GM23338 (cell line): ENCODE results near the gene BCAM. TPM values are rescaled to one million over a fixed set of nuclear protein-coding genes. Genes with fewer than 3 reads are reported as not detected.

Experiments used
- ATAC-seq: fragments of 200-7000 bp; cut with Tn5 transposase; 3 replicates; pipeline ENCODE4 v1.9.1; 2020
- DNase-seq: peaks from one replicate; pipeline ENCODE4 v3.0.0-alpha.2; 2015; ENCODE audit warnings: low spot score
- H2AFZ ChIP-seq: fragments of 200-600 bp; sonication (generic); 2 replicates; pipeline ENCODE4 v1.8.0; 2016; ENCODE audit warnings: antibody characterized with exemption, mild to moderate bottlenecking, moderate library complexity
- H3F3A ChIP-seq: fragments of 200-600 bp; sonication (generic); replicated peaks from 2 replicates; pipeline ENCODE4 v1.8.0; 2017; ENCODE audit warnings: antibody characterized with exemption, mixed run types, low read depth
- H3K27ac ChIP-seq: fragments of 200-600 bp; sonication (generic); 2 replicates; pipeline ENCODE4 v1.6.1; 2016; ENCODE audit warnings: low read depth
- H3K27me3 ChIP-seq: fragments of 200-600 bp; sonication (generic); 2 replicates; pipeline ENCODE4 v1.8.0; 2016; ENCODE audit warnings: mild to moderate bottlenecking, mixed run types, moderate library complexity; ENCODE audit not compliant: insufficient read depth
- H3K36me3 ChIP-seq: fragments of 200-600 bp; sonication (generic); 2 replicates; pipeline ENCODE4 v1.8.0; 2016; ENCODE audit warnings: mild to moderate bottlenecking; ENCODE audit not compliant: insufficient read depth
- H3K4me1 ChIP-seq: fragments of 200-600 bp; sonication (generic); 2 replicates; pipeline ENCODE4 v1.8.0; 2016; ENCODE audit warnings: mild to moderate bottlenecking, moderate library complexity; ENCODE audit not compliant: insufficient read depth
- H3K4me2 ChIP-seq: fragments of 200-600 bp; sonication (generic); 2 replicates; pipeline ENCODE4 v1.7.1; 2017; ENCODE audit warnings: mixed run types
- H3K4me3 ChIP-seq: fragments of 200-600 bp; sonication (generic); 2 replicates; pipeline ENCODE4 v1.6.1; 2016; ENCODE audit warnings: mixed run types
- H3K79me2 ChIP-seq: fragments of 200-600 bp; sonication (generic); replicated peaks from 2 replicates; pipeline ENCODE4 v1.8.0; 2017; ENCODE audit warnings: mild to moderate bottlenecking; ENCODE audit not compliant: insufficient read depth
- H3K9me2 ChIP-seq: fragments of 200-600 bp; sonication (generic); 2 replicates; pipeline ENCODE4 v1.8.0; 2017; ENCODE audit not compliant: insufficient read depth
- H4K20me1 ChIP-seq: fragments of 200-600 bp; sonication (generic); replicated peaks from 2 replicates; pipeline ENCODE4 v1.8.0; 2017; ENCODE audit warnings: mild to moderate bottlenecking; ENCODE audit not compliant: insufficient read depth
- H3K27ac Mint-ChIP-seq: 2 replicates; pipeline ENCODE4 v1.8.0; 2020; ENCODE audit warnings: inconsistent platforms, mild to moderate bottlenecking, moderate library complexity, mixed read lengths
- H3K27me3 Mint-ChIP-seq: 3 replicates; pipeline ENCODE4 v1.8.0; 2022; ENCODE audit warnings: low read depth, mild to moderate bottlenecking, moderate library complexity, mixed read lengths, inconsistent platforms; ENCODE audit not compliant: insufficient read depth, poor library complexity
- H3K36me3 Mint-ChIP-seq: 3 replicates; pipeline ENCODE4 v1.8.0; 2021; ENCODE audit warnings: low read depth, mild to moderate bottlenecking, inconsistent platforms, moderate library complexity, mixed read lengths
- H3K4me1 Mint-ChIP-seq: 3 replicates; pipeline ENCODE4 v1.8.0; 2020; ENCODE audit warnings: mild to moderate bottlenecking, inconsistent platforms, mixed read lengths
- H3K4me3 Mint-ChIP-seq: 3 replicates; pipeline ENCODE4 v1.8.0; 2021; ENCODE audit warnings: moderate library complexity, mild to moderate bottlenecking, inconsistent platforms, mixed read lengths
- H3K9me3 Mint-ChIP-seq: 3 replicates; pipeline ENCODE4 v1.8.0; 2020; ENCODE audit warnings: moderate library complexity, mild to moderate bottlenecking, inconsistent platforms, mixed read lengths
- CREB1 ChIP-seq: fragments of 250-450 bp; sonication (Bioruptor Pico); IDR thresholded peaks from 2 replicates; pipeline ENCODE4 v1.5.0; 2020; ENCODE audit warnings: low read depth, mild to moderate bottlenecking, moderate library complexity
- CTCF ChIP-seq, 2 experiments: fragments of 200-600 bp in 1 of 2; sonication (generic) in 1 of 2; conservative IDR thresholded peaks; 2 replicates each; pipeline versions ENCODE4 v1.5.1 to v1.6.1; 2016 to 2017; ENCODE audit warnings: antibody characterized with exemption in 2 of 2, low read depth in 2 of 2, mild to moderate bottlenecking in 2 of 2, moderate library complexity in 1 of 2
- EZH2phosphoT487 ChIP-seq: fragments of 200-600 bp; sonication (generic); IDR thresholded peaks from one replicate; pipeline ENCODE4 v1.8.1; 2018; ENCODE audit warnings: antibody characterized with exemption; ENCODE audit not compliant: unreplicated experiment
- JUNB ChIP-seq: IDR thresholded peaks from one replicate; pipeline ENCODE4 v1.6.1; 2016; ENCODE audit warnings: antibody characterized with exemption; ENCODE audit not compliant: unreplicated experiment
- NANOG ChIP-seq: IDR thresholded peaks from 2 replicates; pipeline ENCODE4 v1.6.1; 2016; ENCODE audit warnings: antibody characterized with exemption, borderline replicate concordance
- STAT1 ChIP-seq: IDR thresholded peaks from one replicate; pipeline ENCODE4 v1.6.1; 2016; ENCODE audit warnings: antibody characterized with exemption; ENCODE audit not compliant: unreplicated experiment
- ZNF331 ChIP-seq: fragments of 250-450 bp; sonication (Bioruptor Pico); IDR thresholded peaks from 2 replicates; pipeline ENCODE4 v1.5.0; 2020; ENCODE audit warnings: low read depth, mild to moderate bottlenecking, moderate library complexity
- ZNF462 ChIP-seq: fragments of 250-450 bp; sonication (Bioruptor Pico); IDR thresholded peaks from 2 replicates; pipeline ENCODE4 v1.5.0; 2020; ENCODE audit warnings: mild to moderate bottlenecking, moderate library complexity
- polyA plus RNA-seq: library from polyadenylated mRNA; unstranded; fragments of >200 nt; fragmentation: Nextera tagmentation; extraction: Ambion mirVana; gene quantifications from 2 replicates; pipeline ENCODE4 v1.2.1, GENCODE V29; 2016
- total RNA-seq: library from RNA; depleted of rRNA; stranded (reverse); fragments of >200 nt; shearing (Covaris generic); gene quantifications from 2 replicates; pipeline ENCODE4 v1.2.3, GENCODE V29; 2014

The BCAM gene
- total and polyA plus RNA-seq, 2 experiments from 2014 or later: 33.3 to 100 TPM

GRCh38 chr19:44777715-44778347, 31.1 kb upstream of the BCAM start, which contains the start of gene CBLC (continued):
- TF ChIP-seq ZNF462 (CRISPR knock-in tag) (no peak), CTCF (conservative IDR thresholded peaks at IDR 0.05; ENCODE audit: low read depth in 2 of 2) (peak in 1 of 2 experiments; percentile 27; a peak in 3 of 4 replicates), EZH2phosphoT487 (no peak)

- Mint-ChIP-seq H3K27ac (no peak overlapping the region), H3K36me3 (peaks cover under 1% of the 10 kb centered on the region; the same call in 2 of the 3 replicates), H3K4me1 (peaks cover 5% of the 10 kb centered on the region), H3K9me3 (no peaks in the 10 kb centered on the region), H3K27me3 (peaks cover 11% of the 10 kb centered on the region), H3K4me3 (0 out of 3 replicates have a peak overlapping the region, but pooled peaks have one; percentile 33)
- no peaks in the 10 kb centered on the region for H3K9me2 ChIP-seq
- H3K27me3 ChIP-seq: no peaks in the 10 kb centered on the region
- no peak overlapping the region for H3K27ac ChIP-seq
- H3K4me1 ChIP-seq: peaks cover 9% of the 10 kb centered on the region; the same call in 1 of the 2 replicates
- H3K4me2 ChIP-seq: no peak overlapping the region
- H4K20me1 ChIP-seq: no peaks in the 10 kb centered on the region; the same call in none of the 2 replicates
- ATAC-seq (no peak), DNase-seq (no peak)
- no peak overlapping the region for H2AFZ ChIP-seq
- H3F3A ChIP-seq: 0 out of 2 replicates have a peak, but pooled peaks cover 13% of the 10 kb centered on the region
- no peaks in the 10 kb centered on the region for H3K79me2 ChIP-seq
- H3K36me3 ChIP-seq: no peaks in the 10 kb centered on the region
- no peak overlapping the region for H3K4me3 ChIP-seq
- TF ChIP-seq STAT1: no peak
- TF ChIP-seq NANOG: no peak
- no peak for TF ChIP-seq ZNF331 (CRISPR knock-in tag)
- no peak for TF ChIP-seq CTCF (conservative IDR thresholded peaks at IDR 0.05; ENCODE audit: low read depth in 2 of 2)
- no peak for TF ChIP-seq JUNB
- no peak for TF ChIP-seq EZH2phosphoT487
- no peak for TF ChIP-seq CREB1 (CRISPR knock-in tag)
These were observed 29.8 kb upstream of the BCAM start for GRCh38 chr19:44779150-44779549.
